Thyroid gland (tissue), 4 donors: ENCODE data around the gene RNF111.

Experiments
- CTCF ChIP-seq, 6 experiments: fragments of 200-600 bp in 3 of 6; fragments of 450-650 bp in 3 of 6; sonication (generic) in 3 of 6; IDR thresholded peaks; one replicate each; pipeline ENCODE4 v1.5.1; 2016 to 2019; ENCODE audit warnings: antibody characterized with exemption in 6 of 6, mild to moderate bottlenecking in 2 of 6, inconsistent platforms in 1 of 6, moderate library complexity in 1 of 6
- POLR2A ChIP-seq, 2 donors: fragments of 450-650 bp; IDR thresholded peaks; one replicate each; pipeline ENCODE4 v1.6.1; 2017; ENCODE audit warnings: antibody characterized with exemption in 2 of 2, mild to moderate bottlenecking in 2 of 2, moderate library complexity in 1 of 2

GRCh38 chr15:58966698-58967097, 20.8 kb upstream of the RNF111 start:
- TF ChIP-seq POLR2A (IDR thresholded peaks at IDR 0.05): no peak
- TF ChIP-seq CTCF (IDR thresholded peaks at IDR 0.05): no peak
